Body of pancreas (tissue), 4 donors: Measurements from ENCODE around the gene PRRT1. TPM values are rescaled to one million over a fixed set of nuclear protein-coding genes. Genes with fewer than 3 reads are reported as not detected.
"Not testable (repeated sequence)": the region's sequence is repeated elsewhere in the genome, so short reads cannot be mapped to it uniquely, and the experiment has no call there.

Source experiments
- ATAC-seq: fragments of 150-250 bp; one replicate; pipeline ENCODE4 v1.9.1; 2016
- DNase-seq, 4 donors: peaks; one replicate each; pipeline ENCODE4 v3.0.0-alpha.2; 2019
- H3K27ac ChIP-seq, 4 donors: fragments of 200-600 bp; sonication (generic); 1 replicate in 3 of 4; 2 replicates in 1 of 4; pipeline versions ENCODE4 v1.5.1 to v1.6.1; 2016 to 2019; ENCODE audit warnings: mild to moderate bottlenecking in 1 of 4, mixed read lengths in 1 of 4, moderate library complexity in 1 of 4
- H3K27me3 ChIP-seq, 2 donors: fragments of 200-600 bp; sonication (generic); one replicate each; pipeline ENCODE4 v1.6.0; 2016; ENCODE audit warnings: mild to moderate bottlenecking in 1 of 2
- H3K36me3 ChIP-seq, 2 donors: fragments of 200-600 bp; sonication (generic); replicated peaks in 1 of 2; 2 replicates each; pipeline ENCODE4 v1.5.1; 2016; ENCODE audit warnings: low read depth in 2 of 2; ENCODE audit not compliant: insufficient read depth in 1 of 2
- H3K4me1 ChIP-seq: fragments of 200-600 bp; sonication (generic); one replicate; pipeline ENCODE4 v1.6.0; 2016
- H3K4me3 ChIP-seq, 2 donors: fragments of 200-600 bp; sonication (generic); 1 replicate in 1 of 2; 2 replicates in 1 of 2; pipeline ENCODE4 v1.5.1; 2016 to 2019
- H3K9me3 ChIP-seq, 3 donors: fragments of 200-600 bp; sonication (generic); 1 replicate in 2 of 3; 2 replicates in 1 of 3; pipeline ENCODE4 v1.5.1; 2016
- POLR2A ChIP-seq, 3 donors: fragments of 450-650 bp; IDR thresholded peaks; one replicate each; pipeline ENCODE4 v1.6.1; 2016; ENCODE audit warnings: antibody characterized with exemption in 3 of 3, mild to moderate bottlenecking in 2 of 3
- WGBS, 2 donors: methylation state at CpG; one replicate each; pipeline ENCODE4 v1.1.5; 2017; 5-methylcytosine and 5-hydroxymethylcytosine counted together
- intact Hi-C: fragments of 100-400 bp; cut with DNase I; formaldehyde crosslinking; loops from one replicate; pipeline ENCODE4 v1.15.1; 2023
- microRNA-seq, 2 donors: library from miRNA; unstranded; fragments of <30 nt; microRNA quantifications; one replicate each; pipeline ENCODE4, GENCODE V29; 2016; ENCODE audit warnings: borderline number of aligned reads in 2 of 2, borderline replicate concordance in 2 of 2
- small RNA-seq: library from RNA; depleted of rRNA; stranded (forward); fragments of <200 nt; gene quantifications from one replicate; pipeline ENCODE3, GENCODE V24; 2016
- total RNA-seq, 2 donors: library from RNA; depleted of rRNA; stranded (reverse); fragments of >200 nt; gene quantifications; one replicate each; pipeline ENCODE4 v1.1.0, GENCODE V29; 2016
- TF ChIP-seq, protein P1 (sequence below), 7 experiments: fragments of 450-650 bp in 4 of 7; fragments of 200-600 bp in 3 of 7; sonication (generic) in 3 of 7; IDR thresholded peaks; one replicate each; pipeline ENCODE4 v1.5.1; 2016 to 2019; ENCODE audit warnings: antibody characterized with exemption in 7 of 7

The PRRT1 gene
- total RNA-seq, 2 donors from 2014 or later: not detected

DNA sequence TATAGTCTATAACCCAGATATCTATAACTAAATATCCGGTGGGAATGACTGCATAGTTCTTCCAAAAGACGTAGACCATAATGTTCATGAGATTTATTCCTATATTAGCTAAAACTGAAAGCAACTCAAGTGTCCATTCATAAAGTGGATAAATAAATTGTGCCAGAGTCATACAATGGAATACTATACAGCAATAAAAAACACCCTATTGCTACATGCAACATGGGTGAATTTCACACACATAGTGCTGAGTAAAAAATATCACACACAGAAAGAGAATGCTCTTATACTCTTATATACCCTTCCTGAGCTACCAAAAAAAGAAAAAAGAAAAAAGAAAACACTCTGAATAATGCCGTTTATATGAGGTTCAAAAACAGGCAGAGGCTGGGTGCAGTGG lies 49.5 kb downstream of the PRRT1 start:
- Histone ChIP-seq H3K4me1 (peaks cover 2% of the 10 kb centered on the region), H3K27ac (no peak overlapping the region), H3K9me3 (no peaks in the 10 kb centered on the region), H3K36me3 (no peaks in the 10 kb centered on the region), H3K27me3 (no peaks in the 10 kb centered on the region), H3K4me3 (no peak overlapping the region)
- 88 to 91% methylated on average over 3 of the region's 3 CpGs for WGBS, 2 donors
- TF ChIP-seq, protein P1, sequence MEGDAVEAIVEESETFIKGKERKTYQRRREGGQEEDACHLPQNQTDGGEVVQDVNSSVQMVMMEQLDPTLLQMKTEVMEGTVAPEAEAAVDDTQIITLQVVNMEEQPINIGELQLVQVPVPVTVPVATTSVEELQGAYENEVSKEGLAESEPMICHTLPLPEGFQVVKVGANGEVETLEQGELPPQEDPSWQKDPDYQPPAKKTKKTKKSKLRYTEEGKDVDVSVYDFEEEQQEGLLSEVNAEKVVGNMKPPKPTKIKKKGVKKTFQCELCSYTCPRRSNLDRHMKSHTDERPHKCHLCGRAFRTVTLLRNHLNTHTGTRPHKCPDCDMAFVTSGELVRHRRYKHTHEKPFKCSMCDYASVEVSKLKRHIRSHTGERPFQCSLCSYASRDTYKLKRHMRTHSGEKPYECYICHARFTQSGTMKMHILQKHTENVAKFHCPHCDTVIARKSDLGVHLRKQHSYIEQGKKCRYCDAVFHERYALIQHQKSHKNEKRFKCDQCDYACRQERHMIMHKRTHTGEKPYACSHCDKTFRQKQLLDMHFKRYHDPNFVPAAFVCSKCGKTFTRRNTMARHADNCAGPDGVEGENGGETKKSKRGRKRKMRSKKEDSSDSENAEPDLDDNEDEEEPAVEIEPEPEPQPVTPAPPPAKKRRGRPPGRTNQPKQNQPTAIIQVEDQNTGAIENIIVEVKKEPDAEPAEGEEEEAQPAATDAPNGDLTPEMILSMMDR (IDR thresholded peaks at IDR 0.05): no peak
- TF ChIP-seq POLR2A (IDR thresholded peaks at IDR 0.05): no peak
- ATAC-seq: no peak
- no peak for DNase-seq
- intact Hi-C loops: no loop called here

DNA sequence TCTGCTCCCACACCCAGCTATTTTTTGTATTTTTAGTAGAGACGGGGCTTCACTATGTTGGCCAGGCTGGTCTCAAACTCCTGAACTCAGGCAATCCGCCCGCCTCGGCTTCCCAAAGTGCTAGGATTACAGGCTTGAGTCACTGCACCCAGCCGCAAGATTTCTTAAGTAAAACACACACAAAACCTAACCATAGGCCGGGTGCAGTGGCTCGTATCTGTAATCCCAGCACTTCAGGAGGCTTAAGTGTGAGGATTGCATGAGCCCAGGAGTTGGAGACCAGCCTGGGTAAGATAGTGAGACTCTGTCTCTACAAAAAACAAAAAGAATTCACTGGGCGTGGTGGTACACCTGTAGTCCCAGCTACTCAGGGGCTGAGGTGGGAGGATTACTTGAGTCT lies 51.5 kb downstream of the PRRT1 start:
- Histone ChIP-seq H3K27me3 (peaks cover 0 to 18% of the 10 kb centered on the region in 2 donors), H3K4me1 (peaks cover 14% of the 10 kb centered on the region)
- DNase-seq, H3K4me3 ChIP-seq, ATAC-seq, H3K36me3 ChIP-seq, intact Hi-C loops, H3K27ac ChIP-seq, H3K9me3 ChIP-seq: not testable (repeated sequence)
- WGBS, 2 donors: 54 to 59% methylated on average over 8 of the region's 8 CpGs

Small RNA genes within 50 kb of the gene (microRNA-seq; reads per million reads assigned to microRNA genes)
- gene MIR6721 (0 to 0.47 reads per million in 2 donors), gene MIR6833 (0 reads per million in 2 donors)

Small RNA genes within 50 kb of the gene (small RNA-seq; reads per million reads assigned to genes)
- gene AL662884.1: not detected
- not detected for gene MIR6833

Other genes with a start within 250 kb of the PRRT1 start
- gene ZBTB12, start 249.9 kb downstream of the PRRT1 start, total RNA-seq: 1 to 10 TPM in 1 of 2 donors, not detected in 1; 2.1 TPM
- 1 to 10 TPM; 1.3 TPM for gene C2, start 224.2 kb downstream of the PRRT1 start, total RNA-seq
- gene CFB, start 205.8 kb downstream of the PRRT1 start, total RNA-seq: 10 to 100 TPM; 21.0 to 33.9 TPM
- 10 to 100 TPM; 38.9 to 39.9 TPM for gene NELFE, start 193.0 kb downstream of the PRRT1 start, total RNA-seq
- gene SKIC2, start 192.8 kb downstream of the PRRT1 start, total RNA-seq: 10 to 100 TPM; 30.9 to 52.1 TPM
- gene DXO, start 179.8 kb downstream of the PRRT1 start, total RNA-seq: 10 to 100 TPM; 16.9 to 26.0 TPM
- 10 to 100 TPM; 60.3 to 65.9 TPM for gene C4A, start 169.9 kb downstream of the PRRT1 start, total RNA-seq
- gene C4B, start 137.1 kb downstream of the PRRT1 start, total RNA-seq: 10 to 100 TPM; 57.7 to 77.3 TPM
- under 1 TPM in 1 of 2 donors, not detected in 1; 0.52 TPM for gene CYP21A2, start 113.5 kb downstream of the PRRT1 start, total RNA-seq
- gene TNXB, start 42.6 kb downstream of the PRRT1 start, total RNA-seq: 10 to 100 TPM; 24.9 to 36.6 TPM
- 10 to 100 TPM; 26.5 to 32.3 TPM for gene ATF6B, start 23.7 kb downstream of the PRRT1 start, total RNA-seq
- 1 to 10 TPM; 1.0 to 1.6 TPM for gene FKBPL, start 21.7 kb downstream of the PRRT1 start, total RNA-seq
- gene PPT2, start 2.2 kb upstream of the PRRT1 start, total RNA-seq: 1 to 10 TPM; 3.6 to 9.9 TPM
- gene EGFL8, start 12.7 kb upstream of the PRRT1 start, total RNA-seq: 1 to 10 TPM; 5.7 to 6.9 TPM
- 10 to 100 TPM; 13.2 to 16.1 TPM for gene AGPAT1, start 24.1 kb upstream of the PRRT1 start, total RNA-seq
- 10 to 100 TPM; 34.0 to 62.0 TPM for gene RNF5, start 26.5 kb upstream of the PRRT1 start, total RNA-seq
- gene AGER, start 32.3 kb upstream of the PRRT1 start, total RNA-seq: 1 to 10 TPM; 3.0 to 4.9 TPM
- gene PBX2, start 38.3 kb upstream of the PRRT1 start, total RNA-seq: 10 to 100 TPM; 28.8 to 31.3 TPM
- 1 to 10 TPM; 1.3 to 6.0 TPM for gene GPSM3, start 40.7 kb upstream of the PRRT1 start, total RNA-seq
- gene NOTCH4, start 72.1 kb upstream of the PRRT1 start, total RNA-seq: 10 to 100 TPM; 10.6 to 48.1 TPM
- gene TSBP1, start 220.0 kb upstream of the PRRT1 start, total RNA-seq: not detected